Stimulated activated CD4-positive, alpha-beta T cell treated with anti-CD3 and anti-CD28 coated beads, TNF-alpha, amount 100 ng/mL, for 24 hours (primary cell): ENCODE results near the gene TEX19.
A peak's percentile ranks its signal among the peaks of the same experiment; 100 is the strongest.
"Not testable (repeated sequence)": the region's sequence is repeated elsewhere in the genome, so short reads cannot be mapped to it uniquely, and the experiment has no call there.

ENCODE experiments used
- DNase-seq, 3 experiments: peaks; one replicate each; pipeline ENCODE4 v3.0.0-alpha.2; 2020; ENCODE audit warnings: low read depth in 3 of 3

Gene TEX19

DNA sequence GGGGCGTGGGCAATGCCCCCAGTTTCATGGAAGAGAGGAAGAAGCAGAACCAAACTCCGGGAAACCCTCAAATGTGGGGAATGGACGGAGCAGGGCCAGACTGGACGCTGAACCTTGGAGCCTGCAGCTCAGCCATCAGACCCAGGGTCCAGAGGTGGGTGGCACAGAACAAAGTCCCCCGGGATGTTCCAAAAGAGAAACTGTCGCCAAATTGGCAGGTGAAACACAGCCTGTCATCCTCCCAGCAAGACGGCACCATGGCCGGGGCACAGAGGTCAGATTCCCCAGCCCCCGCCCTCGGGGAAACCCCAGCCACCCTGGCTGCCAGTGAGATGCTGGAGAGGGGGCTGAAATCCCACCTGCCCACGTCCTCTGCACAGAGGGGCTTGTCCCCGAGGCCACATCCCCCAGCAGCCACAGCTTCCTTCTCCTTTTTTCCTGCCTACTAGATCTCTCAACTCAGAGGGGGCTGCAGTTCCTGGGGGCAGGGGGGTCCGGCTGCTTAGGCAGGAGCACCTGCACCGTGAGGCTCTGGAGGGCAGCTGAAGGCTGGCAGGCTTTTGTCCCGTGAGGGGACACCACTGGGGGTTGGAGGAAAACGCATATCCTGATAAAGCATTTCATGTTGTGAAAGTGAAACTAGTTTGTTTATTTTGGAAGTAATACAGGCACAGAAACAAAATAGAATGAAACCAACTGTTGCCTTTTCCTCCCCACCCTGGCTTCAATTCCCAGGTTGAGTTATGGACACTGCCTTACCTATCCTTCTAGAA is 24.2 kb upstream of the TEX19 start:
- no peak for DNase-seq

DNA sequence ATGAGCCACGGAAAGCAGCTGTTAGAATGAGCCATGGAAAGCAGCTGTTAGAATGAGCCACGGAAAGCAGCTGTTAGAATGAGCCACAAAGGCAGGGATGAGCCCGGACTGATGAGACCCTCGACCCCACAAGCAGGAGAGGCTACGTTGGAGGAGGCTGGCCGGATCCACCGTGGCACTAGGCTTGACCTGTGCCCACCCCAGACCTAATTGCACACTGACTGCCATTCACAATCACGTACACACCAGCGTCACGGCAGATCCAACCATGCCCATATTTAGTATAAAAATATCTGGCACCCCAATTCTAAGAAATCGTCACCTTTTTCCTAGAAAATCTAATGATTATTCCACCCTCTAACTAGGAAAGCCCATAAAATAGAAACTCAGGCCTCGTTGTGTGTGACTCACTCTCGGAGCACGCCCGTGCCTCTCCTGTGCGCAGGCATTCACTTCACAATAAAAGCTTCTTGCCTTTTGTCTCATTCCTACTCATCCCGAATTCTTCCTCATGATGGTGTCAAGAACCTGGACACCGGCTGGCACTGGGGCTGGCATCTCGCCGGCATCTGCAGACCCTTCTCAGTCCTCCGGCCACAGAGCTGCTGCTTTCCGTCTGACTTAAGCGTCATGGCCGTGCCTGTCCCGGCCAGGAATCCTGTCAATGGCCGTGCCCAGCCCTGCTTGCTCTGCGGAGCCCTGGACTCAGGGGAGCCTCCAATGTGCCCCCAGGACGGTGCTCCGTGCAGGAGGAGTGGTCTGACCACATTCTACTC is 20.0 kb upstream of the TEX19 start:
- DNase-seq = no peak

DNA sequence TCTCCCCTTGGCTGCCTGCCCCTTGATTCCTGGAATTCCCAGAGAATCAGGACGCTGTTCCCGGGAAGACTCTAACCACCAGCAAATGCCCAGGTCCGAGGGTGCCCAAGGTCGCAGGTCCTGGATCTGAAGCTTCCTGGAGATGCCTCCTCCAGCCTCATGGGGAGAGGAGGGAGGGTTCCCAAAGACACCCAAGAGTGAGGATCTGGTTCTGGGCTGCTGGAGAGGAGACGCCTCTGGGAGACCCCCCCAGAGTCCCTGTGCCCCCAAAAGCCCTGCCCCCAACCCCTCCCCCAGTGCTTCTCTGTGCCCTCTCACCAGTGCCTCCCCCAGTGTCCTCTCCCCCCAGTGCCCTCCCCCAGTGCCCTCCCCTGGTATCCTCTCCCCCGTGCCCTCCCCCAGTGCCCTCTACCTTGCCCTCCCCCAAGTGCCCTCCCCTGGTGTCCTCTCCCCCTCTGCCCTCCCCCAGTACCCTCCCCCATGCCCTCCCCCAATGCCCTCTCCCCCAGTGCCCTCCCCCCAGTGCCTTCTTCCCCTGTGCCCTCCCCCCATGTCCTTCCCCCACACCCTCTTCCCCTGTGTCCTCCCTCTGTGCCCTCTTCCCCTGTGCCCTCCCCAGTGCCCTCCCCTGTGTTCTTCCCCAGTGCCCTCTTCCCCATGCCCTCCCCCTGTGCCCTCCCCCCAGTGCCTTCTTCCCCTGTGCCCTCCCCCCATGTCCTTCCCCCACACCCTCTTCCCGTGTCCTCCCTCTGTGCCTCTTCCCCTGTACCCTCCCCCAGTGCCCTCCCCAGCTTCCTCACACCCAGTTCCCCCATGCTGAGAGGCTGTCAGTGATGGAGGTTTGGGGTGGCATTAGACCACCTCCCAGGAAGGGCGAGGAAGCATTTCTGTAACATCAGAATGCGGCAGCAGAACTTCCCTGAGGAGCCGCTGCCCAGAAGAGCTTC is 19.1 kb upstream of the TEX19 start:
- no peak for DNase-seq

DNA sequence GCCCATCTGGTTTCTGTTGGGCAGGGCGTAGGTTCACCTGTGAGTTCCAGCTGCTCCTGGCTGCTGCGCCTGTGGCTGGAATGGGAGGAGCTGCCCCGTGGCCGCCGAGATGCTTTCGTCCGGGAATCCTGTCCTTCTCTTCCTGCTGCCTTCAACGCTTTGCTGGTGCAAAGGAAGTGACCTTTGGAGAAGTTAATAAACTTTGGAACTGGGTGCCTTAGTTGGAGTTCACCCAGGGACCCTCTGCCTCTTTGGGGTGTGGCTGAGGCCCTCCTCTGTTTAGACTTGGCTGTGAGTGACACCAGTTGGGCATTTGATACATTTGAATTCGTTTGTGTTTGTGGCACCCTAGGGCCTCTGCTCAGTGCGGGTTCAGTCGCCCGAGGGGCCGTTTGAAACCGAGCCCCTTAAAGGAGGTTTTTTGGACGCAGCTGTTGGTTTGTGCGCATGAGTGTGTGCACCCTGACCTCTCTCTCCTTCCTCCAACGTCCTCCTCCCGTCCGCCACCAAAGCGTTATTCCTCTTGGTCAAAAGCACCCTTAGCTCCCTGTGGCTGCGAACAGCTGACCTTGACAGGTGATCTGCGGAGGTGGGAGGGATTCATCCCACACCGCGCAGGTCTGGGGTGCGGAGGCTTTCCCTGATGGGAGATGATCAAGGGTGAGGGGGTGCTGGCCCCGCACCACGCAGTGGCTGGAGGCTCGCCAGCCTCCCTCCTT is 16.5 kb upstream of the TEX19 start:
- DNase-seq = no peak

DNA sequence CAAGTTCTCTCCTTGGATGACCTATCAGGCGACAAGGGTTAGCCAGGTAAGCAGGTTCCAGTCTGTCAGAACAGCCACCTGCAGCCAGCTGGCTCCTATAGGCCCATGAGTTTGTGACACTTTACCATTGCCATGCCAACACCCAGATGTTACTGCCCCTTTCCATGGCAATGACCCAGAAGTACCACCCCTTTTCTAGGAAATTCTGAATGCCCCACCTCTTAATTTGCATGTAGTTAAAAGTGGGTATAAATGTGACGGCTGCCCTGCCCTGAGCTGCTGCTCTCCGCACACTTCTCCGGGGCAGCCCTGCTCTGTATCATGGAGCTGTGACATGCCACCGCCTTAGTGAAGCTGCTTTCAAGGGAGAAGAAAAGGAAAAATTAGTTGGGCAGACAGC is 15.5 kb upstream of the TEX19 start:
- DNase-seq = no peak

DNA sequence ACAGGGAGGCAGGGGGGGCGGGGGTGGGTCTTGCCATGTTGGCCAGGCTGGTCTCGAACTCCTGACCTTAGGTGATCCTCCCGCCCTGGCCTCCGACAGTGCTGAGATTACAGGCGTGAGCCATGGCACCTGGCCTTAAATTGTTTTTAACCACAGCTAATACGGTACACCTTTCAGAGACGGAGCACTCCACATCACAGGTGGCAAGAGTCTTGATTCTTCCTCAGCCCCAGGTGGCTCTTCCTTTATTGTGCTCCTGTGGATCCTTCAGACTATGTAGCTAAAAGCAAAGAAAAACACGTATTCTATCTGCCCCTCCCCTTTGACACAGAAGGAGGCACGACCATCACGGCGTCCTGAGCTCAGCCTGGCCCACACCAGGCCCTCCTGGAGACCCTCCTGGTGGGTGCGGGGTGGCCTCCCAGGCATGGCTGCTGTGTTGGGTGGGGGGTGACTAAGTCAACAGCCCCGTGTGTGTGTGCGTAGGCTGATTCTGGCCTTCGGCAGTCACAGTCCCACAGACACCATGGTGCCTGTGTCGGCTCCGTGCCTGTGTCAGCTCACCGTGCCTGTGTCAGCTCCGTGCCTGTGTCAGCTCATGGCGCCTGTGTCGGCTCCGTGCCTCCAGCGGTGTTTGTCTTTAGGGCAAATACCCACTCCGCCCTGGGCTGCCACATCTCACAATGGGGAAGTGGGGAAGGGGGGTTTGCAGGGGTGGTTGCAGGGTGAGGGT is 14.7 kb upstream of the TEX19 start:
- DNase-seq = no peak

DNA sequence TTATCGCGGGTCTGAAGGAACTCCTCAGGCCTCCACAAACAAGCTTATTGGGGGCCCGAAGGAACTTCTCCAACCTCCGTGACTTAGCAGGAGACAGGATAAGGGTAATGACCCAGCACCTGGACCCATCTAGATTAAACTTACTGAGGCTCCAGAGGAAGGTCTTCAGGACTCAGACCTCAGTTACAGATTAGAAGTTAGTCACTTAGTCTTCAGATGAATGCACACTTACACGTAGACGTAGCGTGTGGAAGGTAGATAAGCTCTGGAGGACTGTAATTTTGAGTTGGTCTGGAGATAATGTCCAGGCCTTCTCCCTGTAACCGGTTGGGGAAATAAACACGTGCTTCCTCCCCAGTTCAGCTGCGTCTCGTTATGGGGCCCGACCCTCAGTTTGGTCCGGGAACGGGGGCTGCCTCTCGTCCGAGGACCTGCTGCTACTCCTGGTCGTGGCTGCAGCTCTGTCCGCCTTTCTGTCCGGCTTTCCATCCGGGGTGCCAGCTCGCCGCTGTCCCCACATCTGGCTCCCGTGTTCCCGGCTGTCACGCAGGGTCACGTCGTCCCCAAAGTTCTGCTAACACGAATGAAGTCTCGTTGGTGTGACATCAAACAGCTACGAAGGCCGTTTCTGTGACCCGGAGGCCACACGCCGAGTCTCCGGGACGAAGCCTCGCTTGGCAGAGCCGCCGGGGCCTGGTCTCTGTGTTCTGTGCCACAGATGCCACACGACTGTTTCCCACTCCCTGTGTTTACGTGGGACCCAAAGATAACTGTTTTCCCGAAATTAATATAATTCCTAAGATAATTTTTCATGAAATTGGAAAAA is 13.7 kb upstream of the TEX19 start:
- no peak for DNase-seq

DNA sequence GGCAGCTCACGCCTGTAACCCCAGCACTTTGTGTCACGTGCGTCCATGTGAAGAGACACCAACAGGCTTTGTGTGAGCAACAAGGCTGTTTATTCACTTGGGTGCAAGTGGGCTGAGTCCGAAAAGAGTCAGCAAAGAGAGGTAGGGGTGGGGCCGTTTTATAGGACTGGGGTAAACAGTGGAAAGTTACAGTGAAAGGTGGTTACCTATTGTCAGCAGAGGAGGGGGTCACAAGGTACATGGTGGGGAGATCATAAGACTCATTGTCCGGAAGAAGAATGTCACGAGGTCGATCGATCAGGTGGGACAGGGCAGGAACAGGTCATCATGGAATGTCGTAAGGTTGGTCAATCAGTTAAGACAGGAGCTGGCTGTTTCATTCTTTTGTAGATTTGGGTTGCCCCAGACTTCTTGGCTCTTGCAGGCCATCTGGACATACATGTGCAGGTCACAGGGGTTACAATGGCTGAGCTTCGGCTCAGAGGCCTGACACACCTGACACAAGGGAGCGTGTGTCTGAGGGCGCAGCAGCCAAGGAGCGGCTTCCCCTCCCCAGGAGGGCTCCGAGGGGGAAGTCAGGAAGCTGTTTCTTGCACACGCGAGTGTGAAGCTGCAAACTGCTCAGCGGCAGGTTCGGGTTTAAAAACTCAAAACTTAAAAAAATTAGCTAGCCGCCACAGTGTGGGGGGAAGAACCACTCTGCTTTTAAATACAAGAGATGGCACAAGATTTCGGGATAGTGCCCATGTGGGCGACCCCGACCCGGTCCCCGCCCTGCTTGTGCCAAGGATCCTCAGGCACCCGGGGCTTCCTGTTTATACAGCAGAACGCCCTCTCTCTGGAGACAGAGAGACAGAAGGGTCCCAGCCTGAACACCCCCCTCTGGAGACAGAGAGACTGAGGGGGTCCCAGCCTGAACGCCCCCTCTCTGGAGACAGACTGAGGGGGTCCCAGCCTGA is 12.4 kb upstream of the TEX19 start:
- DNase-seq = no peak

DNA sequence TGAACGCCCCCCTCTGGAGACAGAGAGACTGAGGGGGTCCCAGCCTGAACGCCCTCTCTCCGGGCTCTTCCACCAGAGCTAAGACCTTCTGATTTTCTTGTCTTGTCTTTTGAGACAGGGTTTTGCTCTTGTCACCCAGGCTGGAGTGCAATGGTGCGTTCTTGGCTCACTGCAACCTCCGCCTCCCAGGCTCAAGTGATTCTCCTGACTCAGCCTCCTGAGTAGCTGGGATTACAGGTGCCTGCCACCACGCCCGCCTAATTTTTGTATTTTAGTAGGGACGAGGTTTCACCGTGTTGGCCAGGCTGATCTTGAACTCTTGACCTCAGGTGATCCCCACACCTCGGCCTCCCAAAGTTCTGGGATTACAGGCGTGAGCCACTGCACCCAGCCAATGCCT is 11.1 kb upstream of the TEX19 start:
- not testable (repeated sequence) for DNase-seq

DNA sequence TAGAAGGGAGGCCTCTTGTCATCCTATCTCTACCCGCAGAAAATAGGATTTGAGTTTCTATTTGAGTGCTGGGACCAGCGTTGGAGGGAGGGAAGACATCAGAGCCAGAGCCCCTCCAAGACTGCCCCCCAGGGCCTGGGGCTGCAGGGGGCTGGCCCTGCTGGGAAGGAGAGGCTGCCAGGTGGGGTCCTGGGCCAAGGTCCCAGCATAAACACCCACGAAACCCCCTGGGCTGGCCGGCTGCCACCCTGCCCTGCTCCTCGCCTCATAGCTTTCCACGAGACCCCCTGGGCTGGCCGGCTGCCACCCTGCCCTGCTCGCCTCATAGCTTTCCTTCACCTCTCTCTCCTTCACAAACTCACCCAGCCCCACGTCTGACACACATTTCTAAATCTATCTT is 10.6 kb upstream of the TEX19 start:
- DNase-seq = no peak

DNA sequence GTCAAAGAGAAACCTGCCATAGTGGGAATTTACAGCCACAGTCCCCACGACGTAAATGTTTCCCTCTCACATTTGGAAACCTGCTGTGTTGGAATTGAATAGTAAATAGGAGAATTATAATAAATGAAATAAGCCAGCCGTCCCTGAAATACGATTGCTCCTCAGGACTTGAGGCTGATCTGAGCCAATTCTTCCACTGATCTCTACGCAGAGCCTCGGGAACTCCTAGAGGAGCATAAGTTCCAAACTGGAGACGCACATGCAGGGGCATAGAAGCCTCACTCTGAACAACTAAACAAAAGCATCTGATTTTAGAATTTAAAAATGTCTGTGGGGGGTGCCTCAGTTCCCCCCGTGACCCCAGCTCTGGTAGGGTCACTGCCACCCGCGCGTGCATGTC is 10.2 kb upstream of the TEX19 start:
- no peak for DNase-seq

DNA sequence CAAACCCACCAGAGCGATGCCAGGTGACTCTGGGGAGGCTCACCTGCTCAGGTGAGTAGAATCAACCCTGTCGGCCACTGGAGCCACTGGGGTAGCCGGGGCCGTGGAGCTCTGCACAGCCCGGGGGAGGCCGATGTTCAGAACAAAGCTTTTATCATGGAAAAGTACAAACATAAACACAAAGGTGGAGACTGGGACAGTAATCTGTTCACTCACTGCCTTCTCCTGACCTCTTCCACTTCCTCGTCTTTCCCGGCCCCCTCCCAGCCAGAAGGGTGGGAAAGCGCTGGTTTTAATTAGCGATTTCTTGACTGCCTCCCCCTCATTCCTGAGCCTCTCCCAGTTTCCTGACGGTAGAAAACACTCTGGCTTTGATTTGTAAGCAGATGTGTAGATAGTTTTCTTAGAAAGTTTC is 9.8 kb upstream of the TEX19 start:
- DNase-seq = no peak

DNA sequence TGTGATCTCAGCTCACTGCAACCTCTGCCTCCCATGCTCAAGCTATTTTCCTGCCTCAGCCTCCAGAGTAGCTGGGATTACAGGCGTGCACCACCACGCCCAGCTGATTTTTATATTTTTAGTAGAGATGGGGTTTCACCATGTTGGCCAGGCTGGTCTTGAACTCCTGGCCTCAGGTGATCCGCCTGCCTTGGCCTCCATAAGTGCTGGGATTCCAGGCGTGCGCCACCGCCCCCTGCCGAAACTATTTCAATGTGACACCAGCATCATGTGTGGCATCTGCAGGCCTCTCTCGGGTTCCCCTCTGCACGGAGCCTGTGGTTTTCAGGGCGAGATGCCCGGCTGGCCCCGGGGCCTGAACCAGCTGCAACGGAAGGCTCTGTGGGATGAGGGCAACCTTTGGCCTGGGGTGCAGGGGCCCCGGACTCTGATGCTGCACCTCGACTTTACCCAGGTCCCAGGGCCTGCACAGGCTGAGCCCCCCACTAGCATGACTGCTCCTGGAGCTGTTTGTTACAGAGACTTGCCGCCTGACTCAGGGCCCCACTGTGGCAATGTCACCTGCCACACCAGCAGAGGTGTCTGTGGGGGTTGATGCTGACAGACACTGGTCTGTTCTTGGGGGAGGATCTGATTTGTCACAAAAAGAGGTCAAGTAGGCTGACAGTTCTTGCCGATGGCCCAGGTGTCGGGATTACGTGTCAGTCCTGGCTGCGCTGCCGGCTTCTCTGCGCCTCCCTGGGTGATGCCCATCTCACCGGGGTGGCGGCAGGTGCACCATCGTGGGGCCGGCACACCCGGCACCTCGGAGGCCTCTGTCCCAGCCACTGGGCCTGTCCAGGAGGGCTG is 8.6 kb upstream of the TEX19 start:
- DNase-seq = peak in 1 of 3 experiments; percentile 65

DNA sequence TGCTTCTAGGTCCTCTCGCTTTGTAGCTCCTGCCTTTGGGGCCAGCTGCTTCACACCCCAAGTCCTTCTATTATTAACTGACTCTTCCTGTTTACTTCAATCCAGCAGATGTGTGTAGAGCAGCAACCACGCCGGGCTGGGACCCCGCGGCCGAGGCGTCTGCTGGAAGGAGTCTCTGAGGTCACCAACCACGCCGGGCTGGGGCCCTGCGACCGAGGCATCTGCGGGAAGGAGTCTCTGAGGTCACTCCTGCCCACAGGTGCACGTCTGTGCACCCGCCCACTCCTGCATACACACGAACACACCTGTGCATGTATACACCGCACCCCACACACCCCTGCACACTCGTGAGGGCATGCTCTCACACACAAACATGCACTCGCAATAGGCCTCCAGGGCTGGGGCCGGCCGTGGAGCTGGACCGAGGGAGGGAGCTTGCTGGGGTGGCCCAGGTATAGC is 7.8 kb upstream of the TEX19 start:
- DNase-seq = no peak

DNA sequence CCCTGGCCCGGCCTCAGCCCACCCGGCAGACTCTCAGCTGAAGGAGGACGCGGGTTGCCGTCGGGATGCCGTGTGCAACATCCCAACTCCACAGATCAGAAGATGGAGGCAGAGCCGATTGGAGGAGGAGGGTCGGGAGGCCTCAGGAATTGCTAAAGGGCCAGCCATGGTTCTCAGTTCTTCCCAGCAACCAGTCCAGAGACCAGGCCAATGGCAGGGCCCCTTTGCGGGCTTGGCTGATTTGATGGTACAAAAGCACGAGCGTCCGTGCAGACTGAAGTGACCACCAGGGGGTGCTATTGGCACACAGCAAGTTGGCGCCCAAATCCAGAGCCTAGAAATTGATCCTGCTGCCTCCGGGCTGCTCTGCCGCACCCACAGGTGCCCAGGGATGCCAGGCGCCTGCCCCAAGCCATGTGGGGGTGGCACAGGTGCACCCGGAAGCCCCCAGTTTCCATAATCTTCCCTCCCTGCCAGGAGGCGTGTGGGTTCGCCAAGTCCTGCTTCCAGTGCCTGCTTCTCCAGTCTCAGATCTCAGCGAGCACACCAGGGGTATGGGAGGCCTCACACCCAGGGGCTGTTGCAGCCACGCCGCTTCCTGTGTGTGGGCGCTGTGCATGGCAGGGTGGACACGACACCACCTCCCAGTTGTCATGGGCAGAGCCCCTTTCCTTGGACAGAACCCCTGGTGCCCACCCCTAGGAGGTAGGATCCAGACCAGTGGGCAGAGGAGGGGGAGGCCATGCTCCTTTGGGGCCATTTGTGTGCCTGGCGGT is 7.1 kb upstream of the TEX19 start:
- peak; percentile 68 to 78 (median 69) for DNase-seq

DNA sequence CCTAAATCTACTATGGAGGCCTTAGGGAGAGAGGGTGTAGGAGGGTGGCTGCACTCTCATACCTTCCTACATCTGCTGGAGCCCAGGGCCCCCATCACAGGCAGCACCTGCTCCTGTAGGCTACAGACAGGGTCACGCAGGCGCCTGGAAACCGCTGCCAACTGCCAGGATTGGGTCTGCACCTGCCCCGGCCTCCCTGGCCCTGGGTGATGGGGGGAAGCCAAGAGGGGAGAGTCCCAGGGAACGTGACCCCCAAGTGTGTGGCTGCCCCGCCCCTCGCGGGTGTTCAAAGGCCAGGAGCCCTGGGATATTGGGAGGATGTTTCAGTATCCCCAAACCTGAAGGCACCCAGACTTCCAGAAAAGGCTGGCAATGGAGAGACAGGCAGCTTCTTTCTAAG is 5.6 kb upstream of the TEX19 start:
- DNase-seq = no peak

DNA sequence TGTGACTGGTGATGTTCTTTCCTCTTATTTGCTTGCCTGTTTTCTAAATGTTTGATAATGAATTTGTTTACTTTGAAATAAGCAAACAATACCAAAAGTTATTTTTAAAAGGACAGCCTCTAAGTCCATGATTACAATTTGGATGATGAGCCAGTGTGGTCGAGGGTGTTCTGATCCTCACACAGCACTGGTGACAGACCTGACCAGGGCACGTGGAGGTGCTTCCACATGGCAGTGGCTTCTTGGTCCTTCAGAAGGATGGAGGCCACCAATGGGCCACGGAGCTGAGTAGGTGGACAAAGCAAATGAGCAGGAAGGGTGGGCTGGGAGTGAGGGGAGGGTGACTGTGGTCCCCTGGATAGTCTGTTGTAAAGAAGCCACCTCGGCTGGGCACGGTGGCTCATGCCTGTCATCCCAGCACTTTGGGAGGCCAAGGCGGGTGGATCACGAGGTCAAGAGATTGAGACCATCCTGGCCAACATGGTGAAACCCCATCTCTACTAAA is 4.2 kb upstream of the TEX19 start:
- no peak for DNase-seq
